Gastroesophageal sphincter (tissue), 3 donors: ENCODE results near the gene GAD2.

Experiments used
- CTCF ChIP-seq, 4 experiments: fragments of 200-600 bp in 2 of 4; fragments of 450-650 bp in 2 of 4; sonication (generic) in 1 of 4; IDR thresholded peaks; one replicate each; pipeline ENCODE4 v1.5.1; 2017 to 2019; ENCODE audit warnings: antibody characterized with exemption in 4 of 4, mild to moderate bottlenecking in 2 of 4, moderate library complexity in 2 of 4
- POLR2A ChIP-seq, 2 donors: fragments of 450-650 bp; IDR thresholded peaks; one replicate each; pipeline ENCODE4 v1.6.1; 2017; ENCODE audit warnings: antibody characterized with exemption in 2 of 2, mild to moderate bottlenecking in 2 of 2, moderate library complexity in 1 of 2
- POLR2AphosphoS5 ChIP-seq: sonication (generic); formaldehyde crosslinking; IDR thresholded peaks from one replicate; pipeline ENCODE4 v1.6.1; 2017; ENCODE audit warnings: antibody characterized with exemption

- TF ChIP-seq CTCF (IDR thresholded peaks at IDR 0.05) (no peak), POLR2A (IDR thresholded peaks at IDR 0.05) (no peak), POLR2AphosphoS5 (no peak)
These were observed 94.9 kb downstream of the GAD2 start for GRCh38 chr10:26311383-26311940.
